OCI-LY7 (cell line): ENCODE results near the gene RXFP2. TPM values are rescaled to one million over a fixed set of nuclear protein-coding genes. Genes with fewer than 3 reads are reported as not detected.

ENCODE experiments used
- BruUV-seq: library from RNA; stranded (reverse); fragments of 400-500 nt; replicated peaks from 2 replicates; lab custom pipeline; 2021; lab: Mats Ljungman, UMichigan
- CTCF ChIA-PET: fragments of 300-600 bp; sonication (Branson Sonifier 250); formaldehyde crosslinking; loops from one replicate; lab custom pipeline; 2022; ENCODE audit warnings: antibody characterized with exemption; ENCODE audit not compliant: unreplicated experiment; lab: Charles Lee
- POLR2A ChIA-PET: fragments of 300-600 bp; sonication (Branson Sonifier 250); formaldehyde crosslinking; loops from one replicate; lab custom pipeline; 2022; ENCODE audit warnings: antibody characterized with exemption; lab: Charles Lee
- DNase-seq: peaks from one replicate; pipeline ENCODE4 v3.0.0-alpha.2; 2015; ENCODE audit warnings: low spot score
- H2AFZ ChIP-seq: fragments of 200-600 bp; sonication (generic), shearing (Covaris generic); 2 replicates; pipeline ENCODE4 v1.6.1; 2014; ENCODE audit warnings: mild to moderate bottlenecking, antibody characterized with exemption, low read length, moderate library complexity
- H3K27ac ChIP-seq: fragments of 200-600 bp; sonication (generic); 2 replicates; pipeline ENCODE4 v1.5.1; 2014; ENCODE audit warnings: mixed run types, low read depth, mild to moderate bottlenecking, moderate library complexity, low read length, inconsistent platforms; ENCODE audit not compliant: poor library complexity, severe bottlenecking
- H3K36me3 ChIP-seq: fragments of 200-600 bp; sonication (generic); 2 replicates; pipeline ENCODE4 v1.6.1; 2014; ENCODE audit warnings: mild to moderate bottlenecking, antibody characterized with exemption, low read length, moderate library complexity, mixed read lengths; ENCODE audit not compliant: insufficient read depth
- H3K4me1 ChIP-seq: fragments of 200-600 bp; sonication (generic); 2 replicates; pipeline ENCODE4 v1.5.1; 2014; ENCODE audit warnings: mild to moderate bottlenecking, low read length; ENCODE audit not compliant: insufficient read depth, poor library complexity, severe bottlenecking
- H3K4me2 ChIP-seq: fragments of 200-600 bp; sonication (generic); 2 replicates; pipeline ENCODE4 v1.6.1; 2014; ENCODE audit warnings: mild to moderate bottlenecking, low read length
- H3K4me3 ChIP-seq: fragments of 200-600 bp; sonication (generic); 2 replicates; pipeline ENCODE4 v1.5.1; 2014; ENCODE audit warnings: mild to moderate bottlenecking, low read depth, low read length; ENCODE audit not compliant: poor library complexity, severe bottlenecking
- H3K79me2 ChIP-seq: fragments of 200-600 bp; sonication (generic); 2 replicates; pipeline ENCODE4 v1.6.1; 2016; ENCODE audit warnings: low read depth, mild to moderate bottlenecking, low read length, moderate library complexity, mixed read lengths; ENCODE audit not compliant: insufficient read depth
- H3K9me2 ChIP-seq: fragments of 200-600 bp; sonication (generic); 2 replicates; pipeline ENCODE4 v1.6.1; 2016; ENCODE audit warnings: mild to moderate bottlenecking, low read length, mixed read lengths; ENCODE audit not compliant: insufficient read depth
- H3K9me3 ChIP-seq: fragments of 200-600 bp; sonication (generic); 2 replicates; pipeline ENCODE4 v1.6.1; 2014; ENCODE audit warnings: mild to moderate bottlenecking, mixed run types, low read length, mixed read lengths
- H4K20me1 ChIP-seq: fragments of 200-600 bp; sonication (generic); 2 replicates; pipeline ENCODE4 v1.6.1; 2014; ENCODE audit warnings: mild to moderate bottlenecking, antibody characterized with exemption, low read length, moderate library complexity, mixed read lengths; ENCODE audit not compliant: insufficient read depth
- EZH2phosphoT487 ChIP-seq: fragments of 200-600 bp; sonication (generic); IDR thresholded peaks from 2 replicates; pipeline ENCODE4 v1.6.1; 2018; ENCODE audit warnings: low read depth, borderline replicate concordance, mild to moderate bottlenecking, mixed run types, antibody characterized with exemption, low read length, moderate library complexity, mixed read lengths
- intact Hi-C: fragments of 100-400 bp; cut with micrococcal nuclease; formaldehyde crosslinking; loops from one replicate; pipeline ENCODE4 v1.10.0; 2022; ENCODE audit not compliant: unreplicated experiment
- total RNA-seq, 2 experiments: library from RNA; depleted of rRNA in 1 of 2; stranded (reverse); fragments of >200 nt in 1 of 2; shearing (Covaris generic) in 1 of 2; gene quantifications; 2 replicates each; pipeline ENCODE4 v1.2.3, GENCODE V29; 2014 to 2022
- TF ChIP-seq, protein P1 (sequence below): fragments of 200-600 bp; sonication (generic); conservative IDR thresholded peaks from 2 replicates; pipeline ENCODE4 v1.5.1; 2014; ENCODE audit warnings: mild to moderate bottlenecking, antibody characterized with exemption, low read length, moderate library complexity, mixed read lengths

RXFP2 gene
- total RNA-seq, 2 experiments from 2014 or later = not detected

DNA sequence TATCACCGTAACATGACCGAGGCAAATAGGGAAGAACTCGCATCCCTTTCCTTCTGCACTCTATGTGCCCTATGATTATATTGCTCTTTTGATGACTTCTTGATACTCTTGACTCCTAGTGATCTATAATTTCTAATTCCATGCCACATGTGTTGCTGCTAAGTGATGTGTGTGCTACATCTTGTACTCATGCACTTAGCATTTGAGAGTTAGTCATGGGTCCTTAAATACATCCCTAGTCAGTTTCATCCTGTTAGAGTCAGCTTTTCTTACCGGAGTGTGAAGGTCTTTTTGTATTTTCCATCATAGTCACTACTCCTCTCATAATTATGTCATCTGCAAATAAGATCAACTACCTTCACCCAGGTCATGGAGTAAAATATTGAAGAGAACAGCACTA, 30.2 kb downstream of the RXFP2 start:
- CTCF ChIA-PET = no interaction called here

DNA sequence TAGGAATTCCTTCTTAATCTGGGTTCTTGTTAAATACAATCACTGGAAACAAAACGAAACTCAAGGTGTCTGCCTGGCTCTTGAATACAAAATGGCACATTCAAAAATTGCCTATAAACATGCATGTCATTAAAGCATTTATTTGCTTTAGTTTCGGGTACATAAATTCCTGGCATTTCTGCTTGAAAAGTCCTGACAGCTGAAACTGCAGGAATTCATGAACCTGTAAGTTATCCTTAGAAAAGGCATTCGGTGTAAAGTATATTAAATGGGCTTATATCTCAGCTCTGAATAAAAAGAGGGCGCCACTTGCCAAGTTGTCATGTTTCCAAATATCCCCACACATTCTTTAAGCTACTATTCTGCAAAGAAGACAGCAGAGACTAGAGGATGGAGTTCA, 32.9 kb downstream of the RXFP2 start:
- TF ChIP-seq, protein P1, sequence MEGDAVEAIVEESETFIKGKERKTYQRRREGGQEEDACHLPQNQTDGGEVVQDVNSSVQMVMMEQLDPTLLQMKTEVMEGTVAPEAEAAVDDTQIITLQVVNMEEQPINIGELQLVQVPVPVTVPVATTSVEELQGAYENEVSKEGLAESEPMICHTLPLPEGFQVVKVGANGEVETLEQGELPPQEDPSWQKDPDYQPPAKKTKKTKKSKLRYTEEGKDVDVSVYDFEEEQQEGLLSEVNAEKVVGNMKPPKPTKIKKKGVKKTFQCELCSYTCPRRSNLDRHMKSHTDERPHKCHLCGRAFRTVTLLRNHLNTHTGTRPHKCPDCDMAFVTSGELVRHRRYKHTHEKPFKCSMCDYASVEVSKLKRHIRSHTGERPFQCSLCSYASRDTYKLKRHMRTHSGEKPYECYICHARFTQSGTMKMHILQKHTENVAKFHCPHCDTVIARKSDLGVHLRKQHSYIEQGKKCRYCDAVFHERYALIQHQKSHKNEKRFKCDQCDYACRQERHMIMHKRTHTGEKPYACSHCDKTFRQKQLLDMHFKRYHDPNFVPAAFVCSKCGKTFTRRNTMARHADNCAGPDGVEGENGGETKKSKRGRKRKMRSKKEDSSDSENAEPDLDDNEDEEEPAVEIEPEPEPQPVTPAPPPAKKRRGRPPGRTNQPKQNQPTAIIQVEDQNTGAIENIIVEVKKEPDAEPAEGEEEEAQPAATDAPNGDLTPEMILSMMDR = no peak
- TF ChIP-seq EZH2phosphoT487 = no peak
- no peaks in the 10 kb centered on the region for H3K36me3 ChIP-seq
- no TSS peak for BruUV-seq
- H4K20me1 ChIP-seq = no peaks in the 10 kb centered on the region
- no peak overlapping the region for H3K4me3 ChIP-seq
- no peaks in the 10 kb centered on the region for H3K79me2 ChIP-seq
- DNase-seq = no peak
- POLR2A ChIA-PET = no interaction called here
- H3K9me2 ChIP-seq = no peaks in the 10 kb centered on the region
- intact Hi-C loops = no loop called here
- no peak overlapping the region for H2AFZ ChIP-seq
- H3K9me3 ChIP-seq = no peaks in the 10 kb centered on the region
- H3K4me2 ChIP-seq = no peak overlapping the region
- CTCF ChIA-PET = no interaction called here
- H3K27ac ChIP-seq = no peak overlapping the region
- H3K4me1 ChIP-seq = no peaks in the 10 kb centered on the region

More for the DNA sequence above, 30.2 kb downstream of the RXFP2 start:
- Histone ChIP-seq H3K9me2 (no peaks in the 10 kb centered on the region), H3K4me1 (no peaks in the 10 kb centered on the region), H2AFZ (no peak overlapping the region), H3K36me3 (no peaks in the 10 kb centered on the region), H3K27ac (no peak overlapping the region), H4K20me1 (no peaks in the 10 kb centered on the region), H3K79me2 (no peaks in the 10 kb centered on the region), H3K9me3 (no peaks in the 10 kb centered on the region), H3K4me2 (no peak overlapping the region), H3K4me3 (no peak overlapping the region)
- intact Hi-C loops = no loop called here
- no peak for DNase-seq
- no peak for TF ChIP-seq EZH2phosphoT487
- TF ChIP-seq, protein P1 = no peak
- no TSS peak for BruUV-seq
- POLR2A ChIA-PET = interaction anchor here (0.6 kb wide), 1 partner anchor 259 kb away, joined by 3 read pairs; no protein-coding TSS in a partner anchor

DNA sequence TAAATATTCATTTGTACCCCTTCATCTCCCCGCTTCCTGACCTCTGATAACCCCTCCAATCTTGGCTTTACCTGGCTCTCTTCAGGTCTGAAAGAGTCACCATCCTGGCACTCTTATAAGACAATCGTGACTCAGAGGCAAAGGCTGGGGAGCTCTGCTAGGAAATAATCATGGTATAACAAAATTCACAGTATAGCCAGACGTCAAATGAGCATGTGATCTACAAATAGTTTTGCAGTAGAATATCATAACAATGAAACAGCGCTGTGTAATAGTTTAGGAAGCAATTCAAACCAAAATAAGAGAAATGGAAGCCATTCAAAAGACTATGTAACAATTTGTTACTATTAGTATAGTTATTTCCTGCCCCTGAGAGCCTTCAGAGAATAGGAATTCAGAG, 34.2 kb downstream of the RXFP2 start:
- no TSS peak for BruUV-seq
- no peaks in the 10 kb centered on the region for H3K36me3 ChIP-seq
- TF ChIP-seq EZH2phosphoT487 = no peak
- TF ChIP-seq, protein P1 = no peak
- H2AFZ ChIP-seq = no peak overlapping the region
- H3K9me3 ChIP-seq = no peaks in the 10 kb centered on the region
- no peak overlapping the region for H3K4me2 ChIP-seq
- no peak overlapping the region for H3K4me3 ChIP-seq
- no peaks in the 10 kb centered on the region for H3K79me2 ChIP-seq
- H4K20me1 ChIP-seq = no peaks in the 10 kb centered on the region
- CTCF ChIA-PET = no interaction called here
- intact Hi-C loops = no loop called here
- DNase-seq = no peak
- POLR2A ChIA-PET = no interaction called here
- no peak overlapping the region for H3K27ac ChIP-seq
- H3K9me2 ChIP-seq = no peaks in the 10 kb centered on the region
- H3K4me1 ChIP-seq = no peaks in the 10 kb centered on the region
